NCI-H2196 (cell line): ENCODE data around the gene SP2.
A peak's percentile ranks its signal among the peaks of the same experiment; 100 is the strongest.

Experiments
- DNase-seq: peaks from one replicate; lab custom pipeline; 2025; ENCODE audit not compliant: unreplicated experiment; lab: John Stamatoyannopoulos, UW

SP2 gene

DNA sequence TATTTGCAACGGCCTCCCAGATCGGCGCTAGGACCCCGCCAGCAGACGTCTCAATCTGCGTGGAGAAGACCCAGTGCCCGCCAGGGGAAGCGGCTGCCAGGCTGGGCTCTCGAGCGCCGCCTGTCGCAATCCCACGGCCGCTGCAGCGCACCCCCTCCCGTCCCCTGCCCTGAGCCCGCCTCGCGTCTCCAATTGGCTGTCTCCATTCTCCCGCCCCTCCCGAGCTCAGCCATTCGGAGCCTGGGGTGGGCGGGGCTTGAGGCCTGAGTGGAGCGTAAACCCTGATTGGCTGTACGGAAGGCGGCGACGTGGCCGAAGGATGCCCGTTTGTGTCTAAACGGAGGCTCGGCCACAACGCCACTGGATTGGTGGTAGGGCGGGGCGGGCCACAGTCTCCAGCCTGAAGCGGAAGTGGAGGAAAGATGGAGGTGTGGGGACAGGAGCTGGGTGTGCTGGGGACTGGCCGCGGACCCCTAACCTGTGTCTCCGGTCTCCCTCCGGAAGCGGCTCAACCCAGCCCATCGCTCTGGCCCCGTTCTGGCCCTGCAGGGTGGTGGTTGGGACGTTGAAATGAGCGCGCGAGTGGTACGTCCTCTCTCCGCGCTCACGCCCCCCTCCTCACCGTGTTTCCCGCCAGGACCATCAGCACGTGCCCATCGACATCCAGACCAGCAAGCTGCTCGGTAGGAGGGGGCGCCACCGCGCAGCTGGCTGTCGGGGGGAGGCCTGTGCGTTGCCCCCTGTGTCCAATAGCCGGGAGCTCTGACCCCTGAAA lies 74.9 kb downstream of the SP2 start, which contains the start of gene CDK5RAP3:
CDK5RAP3 (plus strand) TSS at position 389 of the 775 bp plus-strand sequence; CDS start at position 423, 34 bp downstream.
- DNase-seq = peak; percentile 99

DNA sequence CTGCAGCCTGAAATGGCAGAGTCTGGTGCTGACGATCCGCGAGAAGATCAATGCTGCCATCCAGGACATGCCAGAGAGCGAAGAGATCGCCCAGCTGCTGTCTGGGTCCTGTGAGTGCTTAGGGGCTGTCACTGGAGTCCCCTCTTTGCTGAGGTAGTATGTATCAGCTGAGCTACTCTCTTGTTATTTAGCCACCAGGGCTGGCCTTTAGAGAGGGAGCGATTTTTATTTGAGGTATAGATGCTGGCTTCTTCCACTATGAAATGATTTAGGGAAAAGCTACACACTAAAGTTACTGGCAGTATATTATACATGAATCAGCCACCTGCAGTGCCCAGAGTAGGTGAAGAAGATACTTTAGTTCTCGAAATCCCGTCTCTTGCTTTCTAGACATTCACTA lies 77.5 kb downstream of the SP2 start:
- DNase-seq = no peak

DNA sequence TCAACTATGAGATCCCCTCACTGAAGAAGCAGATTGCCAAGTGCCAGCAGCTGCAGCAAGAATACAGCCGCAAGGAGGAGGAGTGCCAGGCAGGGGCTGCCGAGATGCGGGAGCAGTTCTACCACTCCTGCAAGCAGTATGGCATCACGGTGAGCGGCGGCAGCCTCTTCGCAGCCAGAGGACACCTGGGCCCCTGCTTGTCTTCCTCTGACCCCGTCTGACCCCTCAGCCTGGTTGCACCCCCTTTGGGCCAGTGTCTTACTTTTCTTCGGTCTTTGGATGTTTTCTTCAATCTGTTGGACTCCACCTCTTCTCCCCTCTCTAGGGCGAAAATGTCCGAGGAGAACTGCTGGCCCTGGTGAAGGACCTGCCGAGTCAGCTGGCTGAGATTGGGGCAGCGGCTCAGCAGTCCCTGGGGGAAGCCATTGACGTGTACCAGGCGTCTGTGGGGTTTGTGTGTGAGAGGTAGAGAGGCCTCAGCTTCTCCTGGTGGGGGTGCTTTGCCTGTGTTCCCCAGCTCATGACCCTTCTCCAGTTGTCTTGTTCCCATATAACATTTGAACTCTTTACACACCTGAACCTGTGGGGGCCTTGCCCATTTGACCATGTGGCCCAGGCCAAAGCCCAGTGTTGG lies 79.3 kb downstream of the SP2 start:
- no peak for DNase-seq

DNA sequence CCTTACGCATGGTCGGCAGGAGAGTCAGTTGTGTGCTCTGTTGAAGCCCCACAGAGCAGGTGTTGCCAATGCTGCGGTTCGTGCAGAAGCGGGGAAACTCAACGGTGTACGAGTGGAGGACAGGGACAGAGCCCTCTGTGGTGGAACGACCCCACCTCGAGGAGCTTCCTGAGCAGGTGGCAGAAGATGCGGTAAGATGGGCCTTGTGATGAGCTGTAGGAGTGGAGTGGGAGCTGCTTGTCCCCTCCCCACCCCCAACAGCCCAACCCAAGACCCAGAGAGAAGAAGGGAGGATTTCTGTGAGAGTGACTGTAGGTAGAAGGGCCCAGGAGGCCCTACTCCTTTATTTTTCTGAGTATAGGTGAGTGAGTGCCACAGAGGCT lies 79.8 kb downstream of the SP2 start:
- DNase-seq = no peak

DNA sequence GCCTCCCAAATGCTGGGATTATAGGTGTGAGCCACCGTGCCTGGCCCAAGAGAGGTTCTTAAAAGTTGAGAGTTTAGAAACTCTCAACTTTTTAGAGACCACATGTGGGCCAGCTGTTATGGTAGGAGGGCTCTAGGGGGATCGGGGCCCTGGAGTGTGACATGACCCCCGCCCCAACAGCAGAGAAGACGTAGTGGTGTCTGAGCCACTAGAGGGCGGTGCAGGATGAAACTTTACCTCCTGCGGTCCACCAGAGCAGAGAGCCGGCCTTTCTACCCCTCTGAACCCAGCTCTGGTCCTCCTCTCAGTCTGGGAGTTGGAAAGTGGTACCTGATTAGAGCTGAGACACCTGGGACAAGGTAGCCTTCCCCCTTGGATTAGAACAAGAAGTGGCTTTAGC lies 82.3 kb downstream of the SP2 start:
- DNase-seq = peak; percentile 63
